AG04449 (cell line): ENCODE results near the gene SYCE3.

Experiments used
- CTCF ChIA-PET: fragments of 350-600 bp; formaldehyde crosslinking; extraction: SDS; loops from one replicate; lab custom pipeline; 2021; ENCODE audit warnings: antibody characterized with exemption; lab: Yijun Ruan, JAX
- POLR2A ChIA-PET: fragments of 400-600, 350-600 bp; formaldehyde crosslinking; extraction: SDS; loops from one replicate; lab custom pipeline; 2020; ENCODE audit warnings: antibody characterized with exemption, inconsistent platforms; lab: Yijun Ruan, JAX
- DNase-seq: peaks from one replicate; pipeline ENCODE4 v3.0.0-alpha.2; 2010; ENCODE audit warnings: low read depth, low spot score
- H3K4me3 ChIP-seq: 2 replicates; pipeline ENCODE4 v1.5.1; 2011; ENCODE audit warnings: low read depth, mild to moderate bottlenecking, control low read depth, low read length
- CTCF ChIP-seq: IDR thresholded peaks from one replicate; pipeline ENCODE4 v1.5.1; 2011; ENCODE audit warnings: mild to moderate bottlenecking, moderate library complexity, low read length, control low read depth, inconsistent platforms; ENCODE audit not compliant: insufficient read depth; ENCODE audit errors: missing control alignments

The SYCE3 gene

GRCh38 chr22:50551160-50551752, 11.5 kb downstream of the SYCE3 start:
- DNase-seq, result no peak
- H3K4me3 ChIP-seq, result no peak overlapping the region
- CTCF ChIA-PET, result interaction anchor here (1.6 to 2.5 kb wide), 3 partner anchors 9 to 69 kb away, joined by 4 to 16 read pairs (median 10); partner anchors contain the start of gene SYCE3
- POLR2A ChIA-PET, result interaction anchor here (1.0 kb wide), 1 partner anchor 26 kb away, joined by 3 read pairs; the partner anchor contains the start of gene SCO2
- TF ChIP-seq CTCF, result no peak

- H3K4me3 ChIP-seq, result no peak overlapping the region
- no peak for DNase-seq
- TF ChIP-seq CTCF, result no peak
- POLR2A ChIA-PET, result interaction anchor here (1.0 kb wide), 1 partner anchor 25 kb away, joined by 3 read pairs; the partner anchor contains the start of gene SCO2
- CTCF ChIA-PET, result interaction anchor here (1.6 to 2.5 kb wide), 3 partner anchors 10 to 70 kb away, joined by 4 to 16 read pairs (median 10); partner anchors contain the start of gene SYCE3
Measured at GRCh38 chr22:50550395-50550794, 12.3 kb downstream of the SYCE3 start.

- POLR2A ChIA-PET, result no interaction called here
- H3K4me3 ChIP-seq, result no peak overlapping the region
- no peak for TF ChIP-seq CTCF
- CTCF ChIA-PET, result interaction anchor here (2.5 kb wide), 3 partner anchors 11 to 14 kb away, joined by 10 to 16 read pairs (median 15); partner anchors contain the start of gene SYCE3
- DNase-seq, result no peak
Measured at GRCh38 chr22:50548921-50549790, 13.6 kb downstream of the SYCE3 start.

GRCh38 chr22:50548040-50548920, 14.4 kb downstream of the SYCE3 start:
- ChIA-PET CTCF (interaction anchor here (2.5 to 4.2 kb wide), 3 partner anchors 9 to 22 kb away, joined by 15 to 25 read pairs (median 20); partner anchors contain the start of genes SCO2 and SYCE3), POLR2A (interaction anchor here (1.2 kb wide), 1 partner anchor 15 kb away, joined by 3 read pairs; the partner anchor contains the start of gene SYCE3)
- TF ChIP-seq CTCF, result no peak
- no peak for DNase-seq
- no peak overlapping the region for H3K4me3 ChIP-seq

- H3K4me3 ChIP-seq, result no peak overlapping the region
- no peak for TF ChIP-seq CTCF
- DNase-seq, result no peak
- ChIA-PET CTCF (interaction anchor here (2.5 to 4.2 kb wide), 3 partner anchors 10 to 21 kb away, joined by 15 to 25 read pairs (median 20); partner anchors contain the start of genes SCO2 and SYCE3), POLR2A (interaction anchor here (1.2 kb wide), 1 partner anchor 15 kb away, joined by 3 read pairs; the partner anchor contains the start of gene SYCE3)
Measured at GRCh38 chr22:50547263-50547985, 15.3 kb downstream of the SYCE3 start.
